NCI-H460 (cell line): ENCODE results near the gene NUDT2. TPM values are rescaled to one million over a fixed set of nuclear protein-coding genes. Genes with fewer than 3 reads are reported as not detected.
"Not testable (repeated sequence)": the region's sequence is repeated elsewhere in the genome, so short reads cannot be mapped to it uniquely, and the experiment has no call there.

Experiments used
- DNase-seq: peaks from one replicate; pipeline ENCODE4 v3.0.0-alpha.2; 2016; ENCODE audit warnings: low read depth; ENCODE audit errors: extremely low read depth
- total RNA-seq: library from RNA; depleted of rRNA; stranded (reverse); fragments of >200 nt; shearing (Covaris generic); gene quantifications from 2 replicates; pipeline ENCODE4 v1.2.3, GENCODE V29; 2014

Gene NUDT2
- total RNA-seq, 1 experiment from 2014 or later, result 16.2 TPM

DNA sequence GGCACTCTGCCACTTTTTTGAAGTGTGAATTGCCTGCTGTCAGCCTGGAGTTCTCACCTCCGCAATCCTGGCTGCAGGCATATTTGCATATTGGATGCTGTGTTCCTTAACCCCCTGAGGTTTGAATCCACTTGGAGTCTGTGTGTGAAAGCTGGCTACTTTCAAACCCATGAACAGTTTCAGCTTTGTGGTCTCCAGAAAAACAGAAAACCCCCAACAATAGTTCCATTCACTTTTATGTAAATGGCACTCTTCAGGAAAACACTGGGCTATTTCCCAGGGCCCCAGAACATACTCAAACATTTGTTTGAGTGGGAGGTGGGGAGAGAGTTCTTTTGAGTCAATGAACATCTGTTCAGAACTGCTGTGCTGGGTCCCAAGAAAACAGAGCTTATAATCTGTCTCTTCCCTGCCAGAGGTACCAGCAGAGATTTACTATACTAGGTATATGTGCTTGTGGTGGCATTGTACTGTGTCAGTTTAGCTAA lies 5.0 kb downstream of the NUDT2 start:
- DNase-seq, result no peak

- DNase-seq, result no peak
Observed at GRCh38 chr9:34334916-34335315, 5.5 kb downstream of the NUDT2 start.

DNA sequence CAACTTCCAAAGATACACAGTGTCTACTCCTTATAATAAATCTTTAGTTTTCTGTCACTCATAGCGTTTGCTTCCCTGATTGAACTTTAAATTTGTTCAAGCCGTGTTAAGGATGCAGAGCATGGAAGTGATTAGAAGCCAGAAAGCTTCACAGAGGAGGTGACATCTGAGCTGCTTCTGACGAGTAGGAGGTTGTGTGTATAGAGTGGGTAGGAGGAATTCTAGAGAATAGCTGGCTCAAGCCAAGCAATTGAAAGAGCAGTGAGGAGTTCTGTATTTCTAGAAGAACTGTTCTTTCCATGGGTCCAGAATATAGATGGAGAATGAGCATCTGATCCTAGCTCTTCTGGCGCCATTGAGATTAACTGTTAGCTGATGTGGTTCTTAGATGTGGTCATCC lies 6.0 kb downstream of the NUDT2 start:
- DNase-seq, result no peak

- no peak for DNase-seq
Observed at GRCh38 chr9:34337403-34337802, 8.0 kb downstream of the NUDT2 start.

GRCh38 chr9:34338079-34338478 lies 8.7 kb downstream of the NUDT2 start:
- not testable (repeated sequence) for DNase-seq

- DNase-seq, result no peak
Observed at GRCh38 chr9:34338665-34339385, 9.5 kb downstream of the NUDT2 start.

DNA sequence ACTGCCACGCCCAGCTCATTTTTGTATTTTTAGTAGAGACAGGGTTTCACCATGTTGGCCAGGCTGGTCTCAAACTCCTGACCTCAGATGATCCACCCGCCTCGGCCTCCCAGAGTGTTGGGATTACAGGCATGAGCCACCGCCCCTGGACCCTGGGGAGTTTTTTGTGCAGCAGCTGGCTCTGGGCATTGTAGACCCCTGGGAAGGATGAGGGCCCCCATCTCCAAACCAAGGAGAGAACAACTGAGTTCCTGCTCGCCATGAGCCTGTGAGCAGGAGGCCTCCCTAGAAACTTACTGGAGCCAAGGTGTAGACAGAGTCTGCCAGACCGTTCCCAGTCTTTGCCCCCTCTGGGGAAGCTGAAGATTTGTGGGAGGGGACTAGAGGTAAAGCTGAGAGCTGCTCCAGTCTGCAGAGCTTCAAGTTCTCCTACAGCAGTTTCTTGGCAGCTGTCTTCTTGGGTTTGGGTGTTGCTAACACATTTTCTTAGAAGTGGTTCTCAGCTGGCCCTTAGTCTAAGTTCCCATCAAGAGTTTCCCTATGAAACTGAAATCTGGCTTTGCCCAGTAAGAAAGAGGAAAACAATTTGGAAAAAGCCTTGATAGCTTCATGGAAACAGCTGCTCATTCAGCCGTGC lies 12.4 kb downstream of the NUDT2 start:
- no peak for DNase-seq

DNA sequence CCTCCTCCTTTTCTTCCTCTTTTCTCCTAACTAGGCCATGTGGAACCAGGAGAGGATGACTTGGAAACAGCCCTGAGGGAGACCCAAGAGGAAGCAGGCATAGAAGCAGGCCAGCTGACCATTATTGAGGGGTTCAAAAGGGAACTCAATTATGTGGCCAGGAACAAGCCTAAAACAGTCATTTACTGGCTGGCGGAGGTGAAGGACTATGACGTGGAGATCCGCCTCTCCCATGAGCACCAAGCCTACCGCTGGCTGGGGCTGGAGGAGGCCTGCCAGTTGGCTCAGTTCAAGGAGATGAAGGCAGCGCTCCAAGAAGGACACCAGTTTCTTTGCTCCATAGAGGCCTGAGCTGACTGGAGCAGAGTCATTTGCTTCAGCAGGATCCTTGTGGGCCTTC lies 13.7 kb downstream of the NUDT2 start:
- DNase-seq, result no peak

DNA sequence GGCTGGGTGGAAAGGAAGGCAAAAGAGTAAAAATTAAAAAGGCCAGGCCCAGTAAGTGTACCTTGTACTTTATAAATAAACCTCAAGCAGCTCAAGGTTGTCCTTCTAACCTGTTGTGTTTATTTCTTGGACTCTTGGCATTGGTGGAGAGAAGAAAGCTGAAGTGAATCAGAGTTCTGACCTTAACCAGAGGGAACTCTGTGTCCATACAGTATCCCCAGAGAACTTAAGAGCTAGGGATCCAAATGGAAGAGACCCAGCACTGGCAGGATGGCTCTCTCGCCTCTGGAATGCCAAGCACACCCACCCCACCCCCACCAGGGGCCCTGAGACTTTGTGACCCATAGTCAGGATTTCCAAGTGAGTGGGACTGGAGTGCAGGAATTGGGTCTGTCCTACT lies 14.2 kb downstream of the NUDT2 start:
- DNase-seq, result no peak

GRCh38 chr9:34346873-34347799 lies 17.8 kb downstream of the NUDT2 start:
- DNase-seq, result no peak

GRCh38 chr9:34347800-34348158 lies 18.4 kb downstream of the NUDT2 start:
- DNase-seq, result no peak

- no peak for DNase-seq
Observed at GRCh38 chr9:34349324-34349723, 20.0 kb downstream of the NUDT2 start.

DNA sequence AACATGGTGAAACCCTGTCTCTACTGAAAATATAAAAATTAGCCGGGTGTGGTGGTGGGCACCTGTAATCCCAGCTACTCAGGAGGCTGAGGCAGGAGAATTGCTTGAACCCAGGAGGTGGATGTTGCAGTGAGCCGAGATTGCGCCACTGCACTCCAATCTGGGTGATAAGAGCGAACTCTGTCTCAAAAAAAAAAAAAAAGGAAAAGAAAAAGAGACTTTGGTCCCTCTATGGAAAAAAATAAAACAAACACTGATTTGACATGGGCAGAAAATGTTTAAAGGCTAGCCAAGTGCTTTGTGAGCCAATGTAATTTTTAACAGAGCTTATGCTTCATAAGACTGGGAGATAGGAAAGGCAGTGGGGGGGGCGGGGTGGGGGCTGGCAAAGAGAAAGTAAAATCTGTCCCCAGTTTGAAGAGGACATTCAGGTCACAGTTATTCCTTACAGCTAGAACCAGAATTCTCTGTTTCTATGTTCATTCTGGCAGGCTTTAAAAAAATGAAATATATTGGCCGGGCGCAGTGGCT lies 22.8 kb downstream of the NUDT2 start:
- not testable (repeated sequence) for DNase-seq

DNA sequence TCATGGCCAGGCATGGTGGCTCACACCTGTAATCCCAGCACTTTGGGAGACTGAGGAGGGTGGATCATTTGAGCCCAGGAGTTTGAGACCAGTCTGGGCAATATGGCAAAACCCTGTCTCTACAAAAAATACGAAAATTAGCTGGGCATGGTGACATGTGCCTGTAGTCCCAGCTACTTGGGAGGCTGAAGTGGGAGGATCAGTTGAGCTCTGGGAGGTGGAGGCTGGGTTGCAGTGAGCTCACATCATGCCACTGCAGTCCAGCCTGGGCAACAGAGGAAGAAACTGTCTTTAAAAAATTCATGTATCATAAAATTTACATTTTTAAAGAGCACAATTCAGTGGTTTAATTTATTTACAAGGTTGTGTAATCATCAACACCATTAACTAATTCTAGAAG lies 23.6 kb downstream of the NUDT2 start:
- not testable (repeated sequence) for DNase-seq

DNA sequence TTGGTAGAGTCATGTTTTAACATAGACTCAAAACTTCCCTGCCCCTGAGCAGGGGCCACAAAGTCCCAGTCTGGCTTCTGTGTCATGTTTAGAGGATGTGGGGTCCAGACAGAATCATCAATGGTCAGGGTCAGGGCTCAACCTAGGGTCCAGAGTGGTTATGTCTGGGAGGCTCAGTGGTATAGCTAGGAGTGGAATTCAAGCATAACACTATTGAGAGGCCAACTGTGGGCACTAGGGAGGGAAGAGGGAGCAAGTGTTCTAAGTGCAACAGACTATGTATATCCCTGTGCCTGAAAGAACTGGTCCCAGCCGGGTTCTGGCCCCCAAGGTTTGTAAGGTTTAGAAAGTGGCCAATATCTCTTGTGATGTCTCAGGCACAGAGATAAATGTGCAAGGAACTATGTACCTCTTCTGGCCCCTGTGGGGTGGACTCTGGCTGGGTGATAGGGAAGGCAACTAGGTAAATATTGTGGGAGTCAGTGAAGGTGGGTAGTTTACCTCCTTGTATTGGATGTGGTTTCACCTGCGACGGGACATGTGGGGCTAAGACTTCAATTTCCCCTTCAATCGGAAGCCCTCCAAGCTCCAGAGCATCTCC lies 33.3 kb downstream of the NUDT2 start:
- no peak for DNase-seq

- no peak for DNase-seq
Observed at GRCh38 chr9:34363619-34364351, 34.4 kb downstream of the NUDT2 start.

- no peak for DNase-seq
Observed at GRCh38 chr9:34365282-34365681, 35.9 kb downstream of the NUDT2 start.

GRCh38 chr9:34366365-34366764 lies 37.0 kb downstream of the NUDT2 start:
- DNase-seq, result no peak

- not testable (repeated sequence) for DNase-seq
Observed at GRCh38 chr9:34367751-34368410, 38.5 kb downstream of the NUDT2 start.
